Rectal smooth muscle tissue (tissue), 1 donor: ENCODE data around the gene VSTM1.
"Not testable (repeated sequence)": the region's sequence is repeated elsewhere in the genome, so short reads cannot be mapped to it uniquely, and the experiment has no call there.

Source experiments
- H3K27ac ChIP-seq: one replicate; pipeline ENCODE4 v1.7.0; 2013; ENCODE audit warnings: low read depth, low read length, inconsistent platforms
- H3K27me3 ChIP-seq: one replicate; pipeline ENCODE4 v1.7.0; 2013; ENCODE audit warnings: low read length; ENCODE audit not compliant: control insufficient read depth, insufficient read depth
- H3K36me3 ChIP-seq: one replicate; pipeline ENCODE4 v1.7.0; 2013; ENCODE audit warnings: low read length; ENCODE audit not compliant: control insufficient read depth, insufficient read depth
- H3K4me1 ChIP-seq: one replicate; pipeline ENCODE4 v1.7.0; 2013; ENCODE audit warnings: low read length; ENCODE audit not compliant: control insufficient read depth, insufficient read depth
- H3K4me3 ChIP-seq: one replicate; pipeline ENCODE4 v1.7.0; 2013; ENCODE audit warnings: low read length
- H3K9ac ChIP-seq: one replicate; pipeline ENCODE4 v1.7.0; 2013; ENCODE audit warnings: low read length

VSTM1 gene

GRCh38 chr19:54063350-54064116 is at the start of gene VSTM1:
VSTM1 (minus strand) TSS chr19:54063897; CDS start chr19:54063777, 120 bp downstream.
- Histone ChIP-seq H3K27ac (no peak within 1 kb of the TSS), H3K4me1 (no peaks in the 10 kb centered on the region), H3K9ac (no peak within 1 kb of the TSS), H3K4me3 (no peak within 1 kb of the TSS), H3K36me3 (no peaks in the 10 kb centered on the region), H3K27me3 (no peaks in the 10 kb centered on the region)

GRCh38 chr19:54109651-54110050 is 46.0 kb upstream of the VSTM1 start:
- no peak overlapping the region for H3K4me3 ChIP-seq
- H3K27me3 ChIP-seq: no peaks in the 10 kb centered on the region
- no peak overlapping the region for H3K9ac ChIP-seq
- peaks cover 5% of the 10 kb centered on the region for H3K4me1 ChIP-seq
- H3K27ac ChIP-seq: no peak overlapping the region
- H3K36me3 ChIP-seq: peaks cover 42% of the 10 kb centered on the region

GRCh38 chr19:54108496-54108895 is 44.8 kb upstream of the VSTM1 start:
- Histone ChIP-seq H3K9ac (no peak overlapping the region), H3K27me3 (no peaks in the 10 kb centered on the region), H3K27ac (no peak overlapping the region), H3K4me1 (peaks cover under 1% of the 10 kb centered on the region), H3K4me3 (no peak overlapping the region), H3K36me3 (peaks cover 42% of the 10 kb centered on the region)

- Histone ChIP-seq H3K27me3 (no peaks in the 10 kb centered on the region), H3K4me3 (no peak overlapping the region), H3K27ac (no peak overlapping the region), H3K9ac (no peak overlapping the region), H3K36me3 (peaks cover 42% of the 10 kb centered on the region), H3K4me1 (peaks cover 2% of the 10 kb centered on the region)
Observed at GRCh38 chr19:54107876-54108490, 44.3 kb upstream of the VSTM1 start.

- H3K9ac ChIP-seq: no peak overlapping the region
- H3K4me3 ChIP-seq: no peak overlapping the region
- no peak overlapping the region for H3K27ac ChIP-seq
- peaks cover 2% of the 10 kb centered on the region for H3K4me1 ChIP-seq
- no peaks in the 10 kb centered on the region for H3K27me3 ChIP-seq
- peaks cover 42% of the 10 kb centered on the region for H3K36me3 ChIP-seq
Observed at GRCh38 chr19:54106716-54107115, 43.0 kb upstream of the VSTM1 start.

- Histone ChIP-seq H3K9ac (no peak overlapping the region), H3K36me3 (peaks cover 38% of the 10 kb centered on the region), H3K27me3 (no peaks in the 10 kb centered on the region), H3K4me1 (peaks cover 2% of the 10 kb centered on the region), H3K27ac (no peak overlapping the region), H3K4me3 (no peak overlapping the region)
Observed at GRCh38 chr19:54105796-54106195, 42.1 kb upstream of the VSTM1 start.

GRCh38 chr19:54104998-54105715 is 41.5 kb upstream of the VSTM1 start:
- Histone ChIP-seq H3K4me1 (peaks cover 2% of the 10 kb centered on the region), H3K36me3 (peaks cover 36% of the 10 kb centered on the region), H3K27me3 (no peaks in the 10 kb centered on the region), H3K4me3 (no peak overlapping the region), H3K27ac (no peak overlapping the region), H3K9ac (no peak overlapping the region)

- Histone ChIP-seq H3K36me3 (peaks cover 15% of the 10 kb centered on the region), H3K27me3 (no peaks in the 10 kb centered on the region), H3K9ac (peak within 1 kb of the TSS; percentile 59), H3K4me1 (peaks cover 2% of the 10 kb centered on the region), H3K4me3 (peak within 1 kb of the TSS; percentile 93), H3K27ac (peak within 1 kb of the TSS; percentile 55)
Observed at GRCh38 chr19:54102421-54103169, 38.9 kb upstream of the VSTM1 start, which contains the start of gene NDUFA3. NDUFA3 (plus strand) TSS chr19:54102855; CDS start chr19:54102879, 24 bp downstream.

- peaks cover under 1% of the 10 kb centered on the region for H3K36me3 ChIP-seq
- H3K27me3 ChIP-seq: peaks cover 7% of the 10 kb centered on the region
- no peak within 1 kb of the TSS for H3K4me3 ChIP-seq
- H3K4me1 ChIP-seq: peaks cover 4% of the 10 kb centered on the region
- no peak within 1 kb of the TSS for H3K27ac ChIP-seq
- no peak within 1 kb of the TSS for H3K9ac ChIP-seq
Observed at GRCh38 chr19:54100561-54100960, 36.9 kb upstream of the VSTM1 start, which contains the start of gene OSCAR. OSCAR (minus strand) TSS chr19:54100803; CDS start chr19:54100792, 11 bp downstream.

- not testable (repeated sequence) for H3K36me3 ChIP-seq, H3K4me3 ChIP-seq, H3K27ac ChIP-seq, H3K9ac ChIP-seq, H3K27me3 ChIP-seq, H3K4me1 ChIP-seq
Observed at GRCh38 chr19:54099903-54100255, 36.2 kb upstream of the VSTM1 start.

GRCh38 chr19:54099190-54099902 is 35.6 kb upstream of the VSTM1 start:
- Histone ChIP-seq H3K27me3 (peaks cover 15% of the 10 kb centered on the region), H3K9ac (no peak overlapping the region), H3K27ac (no peak overlapping the region), H3K4me1 (peaks cover 5% of the 10 kb centered on the region), H3K36me3 (no peaks in the 10 kb centered on the region), H3K4me3 (no peak overlapping the region)
